GM21367 (cell line): ENCODE measurements around the gene ZNF532.

Experiments used
- ATAC-seq: cut with Tn5 transposase; IDR thresholded peaks from one replicate; pipeline ENCODE4 v1.9.1; 2021; ENCODE audit not compliant: unreplicated experiment

The ZNF532 gene

DNA sequence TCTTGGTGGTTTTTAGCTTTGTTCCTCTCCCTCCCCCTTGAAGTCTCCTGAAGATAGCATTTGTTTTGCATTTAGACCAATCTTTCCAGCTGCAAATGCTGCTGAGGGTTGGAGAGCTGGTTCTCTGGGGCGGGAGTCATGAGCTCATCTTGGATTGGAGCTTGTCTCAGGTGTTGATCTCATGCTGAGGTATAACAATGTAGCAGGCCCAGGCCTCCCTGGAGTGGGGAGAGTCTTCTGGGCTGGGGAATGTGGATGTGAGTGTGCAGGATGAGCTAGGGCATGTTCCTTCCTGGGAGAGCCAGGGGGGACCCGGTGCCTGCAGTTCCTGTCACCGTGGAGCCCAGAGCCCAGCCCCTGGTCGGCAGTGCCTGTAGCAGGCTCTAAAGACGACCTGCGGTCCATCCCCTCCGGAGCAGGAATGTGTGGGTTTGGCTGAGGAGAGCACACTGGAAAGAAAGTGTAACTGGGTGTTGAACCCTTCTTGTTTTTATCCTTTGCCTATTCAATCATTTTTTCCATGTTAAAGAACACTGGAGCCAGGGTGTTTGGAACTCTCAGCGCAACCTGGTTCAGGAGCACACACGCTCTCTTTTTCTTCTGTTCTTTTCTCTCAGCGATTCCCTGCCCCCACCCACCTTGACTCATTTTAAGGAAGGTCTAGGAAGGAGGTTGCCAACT is 2.7 kb downstream of the ZNF532 start:
- ATAC-seq: no peak

GRCh38 chr18:58868440-58868839 is 3.8 kb downstream of the ZNF532 start:
- ATAC-seq: no peak

GRCh38 chr18:58870130-58870529 is 5.5 kb downstream of the ZNF532 start:
- ATAC-seq: no peak

DNA sequence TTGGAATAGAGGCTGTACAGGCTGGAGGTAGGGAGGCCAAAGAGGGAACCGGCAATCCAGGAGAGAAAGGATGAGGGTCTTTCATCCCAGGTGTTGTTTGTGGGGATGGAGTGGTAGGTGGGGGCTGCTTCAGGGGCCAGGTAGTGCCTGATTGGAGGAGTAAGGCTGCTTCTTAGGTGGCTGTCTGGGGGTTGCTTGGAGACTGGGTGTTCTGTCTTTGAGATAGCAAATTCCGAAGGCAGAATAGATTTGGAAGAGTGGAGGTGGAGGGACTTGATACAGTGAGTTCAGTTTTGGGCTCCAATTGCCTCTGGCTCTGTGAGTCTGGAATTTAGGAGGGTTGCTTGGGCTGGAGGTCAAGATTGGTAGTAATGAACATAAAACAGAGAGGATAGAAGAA is 5.9 kb downstream of the ZNF532 start:
- no peak for ATAC-seq

- ATAC-seq: no peak
Measured at GRCh38 chr18:58871514-58872420, 7.1 kb downstream of the ZNF532 start.

GRCh38 chr18:58878640-58879039 is 14.0 kb downstream of the ZNF532 start:
- no peak for ATAC-seq

- no peak for ATAC-seq
Measured at GRCh38 chr18:58881477-58881876, 16.8 kb downstream of the ZNF532 start.

DNA sequence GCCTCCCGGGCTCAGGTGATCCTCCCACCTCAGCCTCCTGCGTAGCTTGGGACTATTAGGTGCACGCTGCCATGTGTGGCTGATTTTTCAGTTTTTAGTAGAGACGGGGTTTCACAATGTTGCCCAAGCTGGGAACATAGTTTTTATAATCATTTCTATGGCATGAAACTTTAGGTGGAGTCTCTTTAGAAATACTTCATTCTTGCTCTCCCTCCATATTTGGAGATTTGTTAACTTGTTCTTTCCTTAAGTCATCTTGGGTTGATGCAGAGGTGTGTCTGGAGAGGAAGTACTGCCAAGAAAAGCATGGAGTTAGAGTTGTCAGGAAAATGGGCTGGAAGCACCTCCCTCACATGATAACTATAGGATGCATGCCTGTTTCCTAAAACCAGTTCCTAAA is 17.4 kb downstream of the ZNF532 start:
- no peak for ATAC-seq

GRCh38 chr18:58882686-58883085 is 18.0 kb downstream of the ZNF532 start:
- ATAC-seq: no peak

- ATAC-seq: no peak
Measured at GRCh38 chr18:58884680-58885079, 20.0 kb downstream of the ZNF532 start.

GRCh38 chr18:58886431-58886830 is 21.8 kb downstream of the ZNF532 start:
- ATAC-seq: no peak

- ATAC-seq: no peak
Measured at GRCh38 chr18:58886864-58887612, 22.4 kb downstream of the ZNF532 start.

- peak; percentile 81 for ATAC-seq
Measured at GRCh38 chr18:58887613-58887963, 22.9 kb downstream of the ZNF532 start.

DNA sequence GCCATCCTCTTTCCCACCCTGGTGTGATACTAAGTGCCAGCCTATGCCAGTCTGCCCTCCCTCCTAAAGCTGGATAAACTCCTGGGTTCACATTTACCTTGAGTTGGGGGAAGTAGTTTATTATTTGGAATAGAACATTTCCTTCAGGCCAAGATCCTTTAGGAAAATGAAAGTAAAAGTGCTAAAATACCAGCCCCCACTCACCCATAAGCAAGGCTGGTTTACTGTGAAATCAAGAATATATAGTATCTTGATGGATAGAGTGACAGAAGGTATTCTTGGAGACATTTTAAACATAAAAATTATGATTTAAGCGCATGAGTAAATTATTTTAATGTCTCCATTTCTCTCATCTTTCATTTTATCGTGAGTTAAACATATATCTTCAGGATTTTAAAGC is 27.1 kb downstream of the ZNF532 start:
- ATAC-seq: no peak

GRCh38 chr18:58892488-58892887 is 27.8 kb downstream of the ZNF532 start:
- no peak for ATAC-seq

GRCh38 chr18:58893388-58894099 is 28.9 kb downstream of the ZNF532 start:
- ATAC-seq: no peak

- no peak for ATAC-seq
Measured at GRCh38 chr18:58894930-58895329, 30.3 kb downstream of the ZNF532 start.

DNA sequence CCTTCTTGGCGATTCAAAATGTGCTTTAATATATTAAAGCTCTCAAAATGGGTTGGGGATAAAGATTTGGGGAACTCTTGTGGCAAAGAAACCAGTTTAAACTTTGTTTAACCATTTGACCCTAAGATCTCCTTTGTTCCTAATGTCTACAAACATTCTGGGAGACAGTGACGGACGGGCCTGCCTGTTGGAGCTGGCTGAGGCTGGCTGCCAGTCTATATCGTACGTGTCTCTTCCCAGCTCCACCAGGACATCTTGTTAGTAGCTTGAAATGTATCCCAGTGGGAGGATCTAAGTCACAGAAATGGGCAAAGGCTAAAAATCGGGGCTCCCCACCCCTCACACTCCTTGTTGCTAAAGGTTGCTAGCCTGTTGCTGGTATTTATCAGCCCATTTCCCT is 30.7 kb downstream of the ZNF532 start:
- ATAC-seq: no peak

DNA sequence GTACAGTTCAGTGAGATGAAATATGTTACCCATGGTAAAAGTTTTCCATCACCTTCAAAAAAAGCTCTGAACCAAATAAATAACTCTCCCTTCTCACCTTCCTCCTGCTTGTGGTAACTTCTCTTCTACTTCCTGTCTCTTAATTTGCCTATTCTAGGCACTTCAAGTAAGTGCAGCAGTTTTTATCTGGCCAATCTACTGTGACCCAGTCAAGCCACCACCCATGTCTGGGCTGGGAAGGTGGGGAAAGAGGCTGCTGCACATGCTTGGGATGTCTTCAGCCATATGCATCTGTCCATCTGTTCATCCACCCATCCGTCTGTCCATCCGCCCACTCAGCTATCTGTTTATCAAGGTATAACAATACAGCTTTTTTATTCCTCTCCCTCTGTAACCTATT is 31.6 kb downstream of the ZNF532 start:
- peak; percentile 93 for ATAC-seq

DNA sequence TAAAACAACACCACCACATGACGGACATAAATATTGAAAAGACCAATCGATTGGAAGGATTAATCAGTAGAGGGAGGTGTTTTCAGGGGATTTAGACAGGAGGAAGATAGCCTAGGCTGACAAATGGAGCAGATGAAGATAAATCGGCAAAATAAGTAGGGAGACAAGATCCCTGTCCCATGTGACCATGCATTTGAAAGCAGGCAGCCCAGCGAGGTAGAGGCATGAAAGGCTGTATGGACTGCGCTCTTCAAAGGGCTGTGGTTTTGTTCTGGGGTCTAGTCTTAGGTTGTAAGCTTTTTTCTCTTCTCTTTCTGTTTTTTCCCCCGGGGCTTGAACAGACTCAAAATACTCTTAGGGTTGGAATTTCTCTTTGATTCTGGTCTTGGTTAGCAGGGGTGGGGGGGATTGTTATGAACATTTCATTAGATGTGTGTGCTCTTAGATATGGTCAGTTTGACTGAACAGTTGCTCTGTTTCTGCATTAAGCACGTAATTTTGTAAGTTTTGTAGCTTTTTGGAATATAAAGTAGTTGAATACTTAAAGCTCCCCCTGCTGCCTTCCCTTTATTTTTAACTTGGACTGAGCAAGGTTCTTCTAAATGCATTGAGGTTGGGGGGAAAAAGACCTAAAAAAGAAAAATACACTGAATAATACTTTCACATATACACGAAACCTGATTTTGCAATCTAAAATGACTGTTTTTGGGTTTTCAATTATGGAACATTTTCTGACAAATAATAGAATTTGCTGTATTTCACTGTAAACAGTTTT is 32.2 kb downstream of the ZNF532 start:
- ATAC-seq: no peak
